ENCODE measurements around the gene CAMK4.
"Not testable (repeated sequence)": the region's sequence is repeated elsewhere in the genome, so short reads cannot be mapped to it uniquely, and the experiment has no call there.

The CAMK4 gene

DNA sequence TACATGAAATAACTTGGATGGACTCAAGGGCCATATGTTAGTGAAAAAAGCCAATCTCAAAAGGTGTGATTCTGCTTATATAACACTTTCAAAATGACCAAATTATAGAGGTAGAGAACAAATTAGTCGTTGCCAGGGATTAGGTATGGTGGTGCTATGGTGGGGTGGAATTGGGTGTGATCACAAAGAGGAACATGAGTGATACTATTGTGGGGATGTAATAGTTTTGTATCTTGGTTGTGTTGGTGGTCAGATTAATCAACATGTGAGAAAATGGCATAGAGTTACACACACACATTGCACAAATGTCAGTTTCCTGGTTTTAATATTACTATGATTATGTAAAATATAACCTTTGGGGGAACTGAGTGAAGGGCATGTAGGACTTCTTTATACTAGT, 31.9 kb downstream of the CAMK4 start:
- H3K36me3 ChIP-seq (ENCODE audit: control insufficient read depth, insufficient read depth, low read length) = no peaks in the 10 kb centered on the region
- H3K4me1 ChIP-seq (ENCODE audit: control insufficient read depth, insufficient read depth, low read length, poor library complexity, severe bottlenecking) = no peaks in the 10 kb centered on the region
- no peak overlapping the region for H3K4me3 ChIP-seq (ENCODE audit: extremely low read depth, insufficient read depth, low read length, poor library complexity, severe bottlenecking)
- 89% methylated on average over 1 of the region's 1 CpG; no CpG with 5 or more reads in 1 of the 2 experiments for WGBS, 2 experiments (ENCODE audit: insufficient coverage in 2 of 2)
- peaks cover 3% of the 10 kb centered on the region for H3K9me3 ChIP-seq (ENCODE audit: control insufficient read depth, low read length)
- no peak overlapping the region for H3K27ac ChIP-seq (ENCODE audit: low read depth, low read length, severe bottlenecking)

DNA sequence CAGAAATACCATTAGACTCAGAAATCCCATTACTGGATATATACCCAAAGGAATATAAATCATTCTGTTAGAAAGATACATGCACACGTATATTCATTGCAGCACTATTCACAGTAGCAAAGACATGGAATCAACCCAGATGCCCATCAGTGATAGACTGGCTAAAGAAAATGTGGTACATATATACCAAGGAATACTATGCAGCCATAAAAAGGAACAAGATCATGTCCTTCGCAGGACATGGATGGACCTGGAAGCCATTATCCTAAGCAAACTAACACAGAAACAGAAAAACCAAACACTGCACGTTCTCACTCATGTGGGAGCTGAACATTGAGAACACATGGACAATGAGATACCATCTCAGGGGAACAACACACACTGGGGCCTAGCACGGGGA, 33.4 kb downstream of the CAMK4 start:
- H3K4me1 ChIP-seq (ENCODE audit: control insufficient read depth, insufficient read depth, low read length, poor library complexity, severe bottlenecking); H3K9me3 ChIP-seq (ENCODE audit: control insufficient read depth, low read length); H3K27ac ChIP-seq (ENCODE audit: low read depth, low read length, severe bottlenecking); H3K36me3 ChIP-seq (ENCODE audit: control insufficient read depth, insufficient read depth, low read length); H3K4me3 ChIP-seq (ENCODE audit: extremely low read depth, insufficient read depth, low read length, poor library complexity, severe bottlenecking): not testable (repeated sequence)
- WGBS, 2 experiments (ENCODE audit: insufficient coverage in 2 of 2) = 89% methylated on average over 1 of the region's 4 CpGs; no CpG with 5 or more reads in 1 of the 2 experiments

DNA sequence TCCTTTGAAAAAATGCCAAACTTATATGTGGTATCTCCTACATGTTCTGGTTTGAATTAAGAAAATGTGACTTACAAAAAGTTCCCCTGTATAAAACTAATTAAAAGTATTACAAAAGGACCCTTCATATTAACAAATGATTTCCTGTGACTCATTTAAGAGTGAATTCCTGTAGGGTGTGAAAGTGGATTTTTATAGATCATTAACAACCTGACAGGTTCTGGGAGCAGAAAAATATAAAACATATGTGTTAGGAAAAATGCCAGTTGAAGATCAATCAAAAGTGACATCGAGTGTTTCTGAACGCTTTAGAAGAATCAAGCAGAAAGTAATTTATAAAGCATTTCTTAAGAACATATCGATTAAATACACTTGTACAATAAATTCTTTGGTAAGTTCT, 35.5 kb downstream of the CAMK4 start:
- no peaks in the 10 kb centered on the region for H3K36me3 ChIP-seq (ENCODE audit: control insufficient read depth, insufficient read depth, low read length)
- H3K27ac ChIP-seq (ENCODE audit: low read depth, low read length, severe bottlenecking) = no peak overlapping the region
- WGBS, 2 experiments (ENCODE audit: insufficient coverage in 2 of 2) = no CpG with 5 or more reads among the region's 3 CpGs
- H3K9me3 ChIP-seq (ENCODE audit: control insufficient read depth, low read length) = peaks cover 3% of the 10 kb centered on the region
- H3K4me1 ChIP-seq (ENCODE audit: control insufficient read depth, insufficient read depth, low read length, poor library complexity, severe bottlenecking) = no peaks in the 10 kb centered on the region
- no peak overlapping the region for H3K4me3 ChIP-seq (ENCODE audit: extremely low read depth, insufficient read depth, low read length, poor library complexity, severe bottlenecking)

DNA sequence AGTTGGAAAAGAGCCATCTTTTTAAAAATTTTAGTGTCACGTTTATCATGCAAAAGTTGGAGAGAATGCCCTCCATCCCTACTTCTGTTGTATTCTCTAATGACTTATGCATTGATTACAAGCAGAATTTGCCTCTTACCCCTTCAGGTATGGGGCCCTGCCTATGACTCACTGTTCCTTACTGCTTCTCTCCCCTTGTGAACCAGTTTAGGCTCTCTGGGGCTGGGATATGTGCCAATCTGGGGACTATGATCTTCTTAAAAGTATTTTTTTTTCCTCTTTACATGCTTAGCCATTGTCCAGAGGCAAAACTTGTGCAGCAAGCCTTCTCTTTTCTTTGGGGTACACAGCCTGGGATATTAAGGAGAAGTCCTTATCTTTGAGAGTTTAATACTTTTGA, 37.4 kb downstream of the CAMK4 start:
- Histone ChIP-seq H3K4me3 (ENCODE audit: extremely low read depth, insufficient read depth, low read length, poor library complexity, severe bottlenecking) (no peak overlapping the region), H3K27ac (ENCODE audit: low read depth, low read length, severe bottlenecking) (no peak overlapping the region), H3K4me1 (ENCODE audit: control insufficient read depth, insufficient read depth, low read length, poor library complexity, severe bottlenecking) (no peaks in the 10 kb centered on the region), H3K9me3 (ENCODE audit: control insufficient read depth, low read length) (peaks cover 3% of the 10 kb centered on the region), H3K36me3 (ENCODE audit: control insufficient read depth, insufficient read depth, low read length) (no peaks in the 10 kb centered on the region)
- 83 to 100% methylated on average over 1 of the region's 1 CpG for WGBS, 2 experiments (ENCODE audit: insufficient coverage in 2 of 2)

DNA sequence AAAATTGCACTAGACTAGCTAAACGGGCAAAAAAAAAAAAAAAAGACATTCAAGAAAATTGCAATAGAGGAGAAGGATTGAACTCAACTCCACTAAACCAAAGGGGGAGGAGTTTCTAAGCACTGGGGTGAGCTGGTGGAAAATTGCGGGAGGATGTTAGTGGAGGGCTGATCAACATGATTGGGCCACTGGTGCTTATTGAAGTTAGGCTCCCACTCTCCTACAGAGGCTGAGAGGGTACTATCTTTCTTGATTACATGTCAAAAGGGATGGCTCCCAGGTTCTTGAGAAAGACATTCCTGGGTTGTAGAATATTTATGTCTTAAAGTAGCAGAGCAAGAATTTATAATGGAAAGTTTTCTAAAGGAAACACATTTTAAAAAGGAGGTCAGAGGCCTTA, 38.0 kb downstream of the CAMK4 start:
- WGBS, 2 experiments (ENCODE audit: insufficient coverage in 2 of 2) = 100% methylated on average over 1 of the region's 2 CpGs; no CpG with 5 or more reads in 1 of the 2 experiments
- no peak overlapping the region for H3K27ac ChIP-seq (ENCODE audit: low read depth, low read length, severe bottlenecking)

DNA sequence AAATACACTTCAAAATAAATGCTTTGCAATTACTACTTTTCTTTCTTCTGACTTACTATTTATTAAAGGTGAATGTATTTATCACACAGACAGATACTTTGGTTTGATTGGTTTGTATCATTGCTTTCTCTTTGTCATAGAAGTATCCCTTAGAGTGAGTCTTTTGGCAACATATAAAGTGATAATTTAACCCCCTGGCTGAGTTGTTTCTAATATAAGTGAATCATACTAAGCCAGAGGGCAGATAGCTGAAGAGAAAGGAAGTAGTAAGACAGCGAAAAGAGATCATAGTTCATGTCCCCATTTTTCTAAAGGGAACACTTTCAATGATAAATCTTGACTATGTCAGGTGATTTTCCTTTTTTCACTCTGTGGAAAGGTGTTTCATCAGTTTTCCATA, 38.6 kb downstream of the CAMK4 start:
- H3K9me3 ChIP-seq (ENCODE audit: control insufficient read depth, low read length) = peaks cover under 1% of the 10 kb centered on the region
- no peak overlapping the region for H3K4me3 ChIP-seq (ENCODE audit: extremely low read depth, insufficient read depth, low read length, poor library complexity, severe bottlenecking)
- H3K4me1 ChIP-seq (ENCODE audit: control insufficient read depth, insufficient read depth, low read length, poor library complexity, severe bottlenecking) = no peaks in the 10 kb centered on the region
- 80% methylated on average over 1 of the region's 1 CpG; no CpG with 5 or more reads in 1 of the 2 experiments for WGBS, 2 experiments (ENCODE audit: insufficient coverage in 2 of 2)
- H3K27ac ChIP-seq (ENCODE audit: low read depth, low read length, severe bottlenecking) = no peak overlapping the region
- no peaks in the 10 kb centered on the region for H3K36me3 ChIP-seq (ENCODE audit: control insufficient read depth, insufficient read depth, low read length)

More for the DNA sequence above, 38.0 kb downstream of the CAMK4 start:
- Histone ChIP-seq H3K9me3 (ENCODE audit: control insufficient read depth, low read length) (peaks cover 3% of the 10 kb centered on the region), H3K4me3 (ENCODE audit: extremely low read depth, insufficient read depth, low read length, poor library complexity, severe bottlenecking) (no peak overlapping the region), H3K36me3 (ENCODE audit: control insufficient read depth, insufficient read depth, low read length) (no peaks in the 10 kb centered on the region), H3K4me1 (ENCODE audit: control insufficient read depth, insufficient read depth, low read length, poor library complexity, severe bottlenecking) (no peaks in the 10 kb centered on the region)

DNA sequence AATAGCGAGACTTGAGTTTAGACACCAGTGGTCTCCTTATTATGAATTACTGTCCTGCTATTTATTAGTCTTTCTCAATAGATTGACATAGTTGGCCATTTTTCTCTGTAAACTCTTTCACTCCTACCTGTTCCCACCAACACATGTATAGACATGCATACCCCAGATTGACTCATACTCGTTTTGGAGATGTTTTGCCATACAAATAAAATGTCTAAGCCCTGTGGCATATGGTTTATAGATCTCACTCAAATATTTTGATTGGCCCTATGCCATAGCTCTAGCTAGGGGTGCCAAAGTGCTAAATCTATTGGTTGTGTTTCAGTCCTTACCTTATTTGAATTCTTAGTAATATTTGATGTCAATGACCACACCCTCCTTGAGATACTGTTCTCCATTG, 42.3 kb downstream of the CAMK4 start:
- H3K36me3 ChIP-seq (ENCODE audit: control insufficient read depth, insufficient read depth, low read length) = no peaks in the 10 kb centered on the region
- WGBS, 2 experiments (ENCODE audit: insufficient coverage in 2 of 2) = 83 to 100% methylated on average over 1 of the region's 2 CpGs
- H3K9me3 ChIP-seq (ENCODE audit: control insufficient read depth, low read length) = no peaks in the 10 kb centered on the region
- H3K27ac ChIP-seq (ENCODE audit: low read depth, low read length, severe bottlenecking) = no peak overlapping the region
- H3K4me1 ChIP-seq (ENCODE audit: control insufficient read depth, insufficient read depth, low read length, poor library complexity, severe bottlenecking) = no peaks in the 10 kb centered on the region
- H3K4me3 ChIP-seq (ENCODE audit: extremely low read depth, insufficient read depth, low read length, poor library complexity, severe bottlenecking) = no peak overlapping the region

DNA sequence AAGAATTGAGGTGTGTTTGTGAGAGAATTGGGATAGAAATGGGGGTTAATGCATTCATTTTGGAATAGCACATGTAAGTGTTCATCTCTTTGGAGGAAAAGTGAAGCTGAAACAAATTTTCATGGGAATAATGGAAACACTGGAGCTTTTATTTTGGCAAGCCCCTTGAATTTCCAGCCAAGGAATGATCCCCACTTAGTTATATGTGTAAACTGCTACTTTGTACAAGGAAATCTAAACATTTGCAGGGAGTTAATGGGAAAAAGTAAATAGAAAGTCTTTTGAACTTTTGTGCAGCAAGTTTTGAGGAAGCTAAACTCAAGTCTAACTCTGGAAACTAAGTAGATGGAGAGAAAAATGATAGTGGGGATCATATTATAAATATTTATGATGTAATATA, 44.1 kb downstream of the CAMK4 start:
- H3K27ac ChIP-seq (ENCODE audit: low read depth, low read length, severe bottlenecking) = no peak overlapping the region

DNA sequence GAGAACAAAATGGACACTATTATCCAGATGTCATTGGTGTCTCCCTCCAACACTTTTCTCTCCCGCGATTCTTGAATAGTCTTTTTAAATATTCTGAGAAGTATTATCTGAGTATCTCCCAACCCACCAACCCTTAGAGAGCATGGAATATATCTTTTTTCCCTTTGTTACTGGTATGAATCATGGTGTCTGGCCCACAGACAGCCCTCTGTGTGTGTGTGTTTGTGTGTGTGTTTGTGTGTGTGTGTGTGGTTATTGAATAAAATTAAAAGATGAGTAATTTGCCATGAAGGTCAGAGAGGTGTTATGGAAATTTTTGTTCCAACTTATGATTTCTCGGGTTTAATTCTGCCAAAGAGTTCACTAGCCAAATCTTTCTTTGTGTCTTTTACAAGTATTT, 47.7 kb downstream of the CAMK4 start:
- no peaks in the 10 kb centered on the region for H3K9me3 ChIP-seq (ENCODE audit: control insufficient read depth, low read length)
- H3K27ac ChIP-seq (ENCODE audit: low read depth, low read length, severe bottlenecking) = no peak overlapping the region
- WGBS, 2 experiments (ENCODE audit: insufficient coverage in 2 of 2) = 71% methylated on average over 1 of the region's 3 CpGs; no CpG with 5 or more reads in 1 of the 2 experiments
- H3K4me3 ChIP-seq (ENCODE audit: extremely low read depth, insufficient read depth, low read length, poor library complexity, severe bottlenecking) = no peak overlapping the region
- H3K36me3 ChIP-seq (ENCODE audit: control insufficient read depth, insufficient read depth, low read length) = no peaks in the 10 kb centered on the region
- no peaks in the 10 kb centered on the region for H3K4me1 ChIP-seq (ENCODE audit: control insufficient read depth, insufficient read depth, low read length, poor library complexity, severe bottlenecking)

More for the DNA sequence above, 44.1 kb downstream of the CAMK4 start:
- H3K36me3 ChIP-seq (ENCODE audit: control insufficient read depth, insufficient read depth, low read length) = no peaks in the 10 kb centered on the region
- H3K4me3 ChIP-seq (ENCODE audit: extremely low read depth, insufficient read depth, low read length, poor library complexity, severe bottlenecking) = no peak overlapping the region
- no peaks in the 10 kb centered on the region for H3K9me3 ChIP-seq (ENCODE audit: control insufficient read depth, low read length)
- no peaks in the 10 kb centered on the region for H3K4me1 ChIP-seq (ENCODE audit: control insufficient read depth, insufficient read depth, low read length, poor library complexity, severe bottlenecking)

DNA sequence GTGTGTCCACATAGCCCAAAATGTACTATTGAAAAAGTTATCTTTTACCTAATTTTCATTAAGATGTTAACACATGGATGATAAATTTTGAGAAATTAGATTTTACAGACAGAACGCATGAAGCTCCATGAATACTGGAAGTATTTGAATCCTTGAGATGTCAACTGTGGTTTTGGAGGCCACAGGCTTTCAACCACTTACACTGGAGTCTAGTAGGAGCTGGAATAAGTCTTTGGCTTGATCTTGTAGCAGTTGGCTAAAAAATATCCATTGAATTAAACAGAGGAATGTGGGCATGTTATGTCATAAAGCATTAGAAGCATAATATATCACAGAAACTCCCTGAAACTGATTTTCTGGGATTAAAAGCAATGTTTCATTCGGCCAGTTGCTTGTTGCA, 52.9 kb downstream of the CAMK4 start:
- Histone ChIP-seq H3K36me3 (ENCODE audit: control insufficient read depth, insufficient read depth, low read length) (no peaks in the 10 kb centered on the region), H3K9me3 (ENCODE audit: control insufficient read depth, low read length) (no peaks in the 10 kb centered on the region), H3K4me3 (ENCODE audit: extremely low read depth, insufficient read depth, low read length, poor library complexity, severe bottlenecking) (no peak overlapping the region), H3K4me1 (ENCODE audit: control insufficient read depth, insufficient read depth, low read length, poor library complexity, severe bottlenecking) (no peaks in the 10 kb centered on the region), H3K27ac (ENCODE audit: low read depth, low read length, severe bottlenecking) (no peak overlapping the region)
- 63% methylated on average over 1 of the region's 2 CpGs; no CpG with 5 or more reads in 1 of the 2 experiments for WGBS, 2 experiments (ENCODE audit: insufficient coverage in 2 of 2)

DNA sequence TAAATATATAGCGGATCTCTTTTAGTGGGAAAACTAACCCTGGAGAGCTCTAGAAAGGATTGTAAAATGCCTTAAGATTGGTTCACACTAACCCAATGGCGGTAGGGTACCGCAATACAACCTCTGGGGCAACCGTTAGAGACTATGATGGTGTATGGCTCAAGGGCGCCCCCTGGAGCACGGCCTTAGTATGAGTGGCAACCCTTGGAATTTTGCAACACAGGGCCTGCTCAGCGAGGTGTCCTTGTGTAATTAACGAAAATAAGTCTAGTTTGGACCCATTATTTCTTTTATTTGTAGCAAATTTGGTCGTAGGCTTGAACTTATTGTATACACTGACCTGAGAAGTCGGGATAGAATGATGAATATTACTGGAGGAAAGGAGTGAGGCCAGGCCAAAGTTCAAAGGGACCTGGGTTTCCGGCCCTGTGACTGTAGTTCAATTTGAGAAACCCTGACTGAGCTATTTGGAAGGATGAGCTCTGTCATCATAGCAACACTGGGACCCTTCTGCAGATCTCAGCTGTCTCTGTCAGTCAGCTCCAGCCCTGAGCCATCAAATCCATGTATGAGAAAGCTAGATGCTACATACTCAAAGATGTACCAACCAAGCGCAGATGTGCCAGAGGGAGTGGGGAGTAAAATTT, 54.8 kb downstream of the CAMK4 start:
- Histone ChIP-seq H3K27ac (ENCODE audit: low read depth, low read length, severe bottlenecking) (no peak overlapping the region), H3K9me3 (ENCODE audit: control insufficient read depth, low read length) (no peaks in the 10 kb centered on the region), H3K4me3 (ENCODE audit: extremely low read depth, insufficient read depth, low read length, poor library complexity, severe bottlenecking) (no peak overlapping the region), H3K36me3 (ENCODE audit: control insufficient read depth, insufficient read depth, low read length) (no peaks in the 10 kb centered on the region), H3K4me1 (ENCODE audit: control insufficient read depth, insufficient read depth, low read length, poor library complexity, severe bottlenecking) (no peaks in the 10 kb centered on the region)
- 12 to 13% methylated on average over 9 to 10 of the region's 12 CpGs for WGBS, 2 experiments (ENCODE audit: insufficient coverage in 2 of 2)
